ENCODE results near the gene ZNF831.

Gene ZNF831

DNA sequence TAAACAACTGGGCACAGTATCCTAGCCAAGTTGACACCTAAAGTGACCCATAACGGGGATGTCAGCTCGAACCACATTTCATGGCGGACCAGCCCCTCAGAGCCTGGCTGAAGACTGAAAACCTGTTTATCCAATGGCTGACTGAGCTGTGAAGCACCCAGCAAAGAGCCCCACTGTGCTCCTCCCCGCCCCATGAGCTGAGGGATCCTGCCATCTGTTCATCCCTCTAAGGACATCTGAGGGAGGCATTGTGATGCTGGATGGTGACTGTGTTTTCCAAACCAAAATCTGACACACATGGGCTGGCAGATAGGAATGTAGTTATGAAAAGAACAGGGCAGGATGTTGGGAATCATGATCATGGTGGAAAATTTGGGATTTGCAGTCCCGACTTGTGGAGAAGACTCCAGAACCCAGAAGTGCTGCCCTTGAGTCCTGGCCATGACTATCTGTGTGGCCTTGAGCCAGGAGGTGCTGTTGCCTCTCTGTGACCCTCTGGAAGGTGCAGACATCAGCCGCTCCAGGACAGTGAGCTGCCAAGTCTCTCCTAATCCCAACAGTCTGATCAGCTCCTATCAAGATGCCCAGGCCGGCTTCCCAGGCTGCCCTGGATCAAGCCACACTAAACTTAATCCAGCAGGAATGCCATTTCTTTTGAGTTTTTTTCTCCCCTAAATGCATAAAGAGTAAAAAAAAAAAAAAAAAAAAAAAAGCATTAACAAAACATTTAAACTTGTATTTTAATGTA, 142.5 kb downstream of the ZNF831 start:
- DNase-seq (ENCODE audit: low read depth, low spot score) = no peak

DNA sequence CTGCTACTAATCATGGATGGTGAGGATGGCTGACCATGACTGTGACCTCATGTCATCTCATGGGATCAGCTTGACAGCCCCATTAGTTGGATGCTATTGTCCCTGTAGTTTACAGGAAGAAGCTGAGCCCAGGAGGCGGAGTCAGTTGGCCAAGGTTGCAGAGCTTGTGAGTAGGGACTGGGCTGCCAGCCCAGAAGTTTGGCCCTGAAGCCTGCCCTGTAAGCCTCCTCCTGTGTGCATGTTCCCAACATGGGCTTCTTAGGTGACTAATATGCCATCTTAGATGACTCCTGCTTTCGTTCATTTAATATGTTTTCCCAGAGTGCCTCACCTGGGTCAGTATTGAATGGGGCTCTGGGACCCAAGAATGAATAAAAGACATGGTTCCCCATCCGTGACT, 143.6 kb downstream of the ZNF831 start:
- DNase-seq (ENCODE audit: low read depth, low spot score) = no peak
